ENCODE measurements around the gene ADM.

The ADM gene

GRCh38 chr11:10328314-10329098 lies 23.6 kb downstream of the ADM start:
- DNase-seq (ENCODE audit: low read depth in 2 of 2) = no peak

GRCh38 chr11:10329356-10329755 lies 24.5 kb downstream of the ADM start:
- no peak for DNase-seq (ENCODE audit: low read depth in 2 of 2)

GRCh38 chr11:10329935-10330334 lies 25.1 kb downstream of the ADM start:
- DNase-seq (ENCODE audit: low read depth in 2 of 2) = no peak

GRCh38 chr11:10331548-10332289 lies 26.8 kb downstream of the ADM start:
- DNase-seq (ENCODE audit: low read depth in 2 of 2) = no peak

- DNase-seq (ENCODE audit: low read depth in 2 of 2) = no peak
These were observed 28.6 kb downstream of the ADM start for GRCh38 chr11:10333490-10333889.

- no peak for DNase-seq (ENCODE audit: low read depth in 2 of 2)
These were observed 33.4 kb downstream of the ADM start for GRCh38 chr11:10338287-10338686.

- no peak for DNase-seq (ENCODE audit: low read depth in 2 of 2)
These were observed 43.9 kb downstream of the ADM start for GRCh38 chr11:10348650-10349280.

GRCh38 chr11:10349281-10349665 lies 44.4 kb downstream of the ADM start:
- no peak for DNase-seq (ENCODE audit: low read depth in 2 of 2)

GRCh38 chr11:10349806-10350205 lies 44.9 kb downstream of the ADM start:
- no peak for DNase-seq (ENCODE audit: low read depth in 2 of 2)

GRCh38 chr11:10350334-10350733 lies 45.5 kb downstream of the ADM start:
- DNase-seq (ENCODE audit: low read depth in 2 of 2) = no peak

GRCh38 chr11:10351435-10351764 lies 46.5 kb downstream of the ADM start:
- no peak for DNase-seq (ENCODE audit: low read depth in 2 of 2)

GRCh38 chr11:10351765-10352641 lies 47.1 kb downstream of the ADM start:
- no peak for DNase-seq (ENCODE audit: low read depth in 2 of 2)

GRCh38 chr11:10352921-10353550 lies 48.2 kb downstream of the ADM start:
- no peak for DNase-seq (ENCODE audit: low read depth in 2 of 2)

GRCh38 chr11:10354389-10354788 lies 49.5 kb downstream of the ADM start:
- DNase-seq (ENCODE audit: low read depth in 2 of 2) = no peak

GRCh38 chr11:10355257-10355661 lies 50.4 kb downstream of the ADM start:
- DNase-seq (ENCODE audit: low read depth in 2 of 2) = no peak

- no peak for DNase-seq (ENCODE audit: low read depth in 2 of 2)
These were observed 51.3 kb downstream of the ADM start for GRCh38 chr11:10356161-10356560.

Data from stimulated activated CD4-positive, alpha-beta T cell treated with anti-CD3 and anti-CD28 coated beads, Interleukin-15, amount 100 ng/mL, for 48 hours (primary cell).